HL-60/S4 treated with retinoic acid at 250 ng/mL for 4 days and 3 days (cell line): Measurements from ENCODE around the gene MCTP1.

Experiments
- in situ Hi-C: fragments of 300-500 bp; cut with MboI; formaldehyde crosslinking; loops from 2 replicates; pipeline ENCODE4 v1.7.0; 2022; ENCODE audit warnings: low sequenced_read_pairs

The MCTP1 gene

GRCh38 chr5:94736498-94736897 lies 548.4 kb downstream of the MCTP1 start:
- in situ Hi-C loops: no loop called here

GRCh38 chr5:94731471-94731870 lies 553.4 kb downstream of the MCTP1 start:
- in situ Hi-C loops: no loop called here

GRCh38 chr5:94725142-94725541 lies 559.8 kb downstream of the MCTP1 start:
- in situ Hi-C loops: no loop called here

- in situ Hi-C loops: no loop called here
Observed at GRCh38 chr5:94715768-94716167, 569.1 kb downstream of the MCTP1 start.

GRCh38 chr5:94711785-94712184 lies 573.1 kb downstream of the MCTP1 start:
- in situ Hi-C loops: no loop called here

GRCh38 chr5:94709277-94709676 lies 575.6 kb downstream of the MCTP1 start:
- in situ Hi-C loops: no loop called here

- in situ Hi-C loops: no loop called here
Observed at GRCh38 chr5:94707359-94707758, 577.5 kb downstream of the MCTP1 start.

- in situ Hi-C loops: no loop called here
Observed at GRCh38 chr5:94705427-94705826, 579.5 kb downstream of the MCTP1 start.

- in situ Hi-C loops: no loop called here
Observed at GRCh38 chr5:94702729-94703128, 582.2 kb downstream of the MCTP1 start.

- in situ Hi-C loops: no loop called here
Observed at GRCh38 chr5:94700592-94700991, 584.3 kb downstream of the MCTP1 start.

- in situ Hi-C loops: no loop called here
Observed at GRCh38 chr5:94699562-94699961, 585.3 kb downstream of the MCTP1 start.

GRCh38 chr5:94698197-94698596 lies 586.7 kb downstream of the MCTP1 start:
- in situ Hi-C loops: no loop called here

GRCh38 chr5:94694671-94695070 lies 590.2 kb downstream of the MCTP1 start:
- in situ Hi-C loops: no loop called here

GRCh38 chr5:94693845-94694370 lies 591.0 kb downstream of the MCTP1 start:
- in situ Hi-C loops: no loop called here

- in situ Hi-C loops: no loop called here
Observed at GRCh38 chr5:94693043-94693822, 591.7 kb downstream of the MCTP1 start.

- in situ Hi-C loops: no loop called here
Observed at GRCh38 chr5:94692581-94692980, 592.3 kb downstream of the MCTP1 start.

GRCh38 chr5:94691949-94692348 lies 592.9 kb downstream of the MCTP1 start:
- in situ Hi-C loops: no loop called here

GRCh38 chr5:94691291-94691690 lies 593.6 kb downstream of the MCTP1 start:
- in situ Hi-C loops: no loop called here

- in situ Hi-C loops: no loop called here
Observed at GRCh38 chr5:94690778-94691177, 594.1 kb downstream of the MCTP1 start.

- in situ Hi-C loops: no loop called here
Observed at GRCh38 chr5:94689908-94690307, 595.0 kb downstream of the MCTP1 start.

GRCh38 chr5:94682814-94683520 lies 601.9 kb downstream of the MCTP1 start:
- in situ Hi-C loops: no loop called here

- in situ Hi-C loops: no loop called here
Observed at GRCh38 chr5:94675965-94676618, 608.8 kb downstream of the MCTP1 start.
